T-helper 17 cell (primary cell): ENCODE measurements around the gene TP53BP2. TPM values are rescaled to one million over a fixed set of nuclear protein-coding genes. Genes with fewer than 3 reads are reported as not detected.

Experiments used
- ATAC-seq: fragments of 150-1000 bp; cut with Tn5 transposase; 2 replicates; pipeline ENCODE4 v1.10.0; 2021; ENCODE audit warnings: mild to moderate bottlenecking, moderate library complexity
- DNase-seq, 3 donors: peaks; one replicate each; pipeline versions ENCODE4 v3.0.0 to v3.0.0-alpha.2; 2020 to 2021
- H3K9me3 ChIP-seq: one replicate; pipeline ENCODE4 v1.7.0; 2013; ENCODE audit warnings: low read length, mild to moderate bottlenecking; ENCODE audit not compliant: control insufficient read depth, poor library complexity, severe bottlenecking
- H3K27ac Mint-ChIP-seq: one replicate; pipeline ENCODE4 v1.8.0; 2022; ENCODE audit warnings: mild to moderate bottlenecking, moderate library complexity, mixed read lengths
- H3K27me3 Mint-ChIP-seq: one replicate; pipeline ENCODE4 v1.8.0; 2022; ENCODE audit warnings: mixed read lengths
- H3K36me3 Mint-ChIP-seq: one replicate; pipeline ENCODE4 v1.8.0; 2022; ENCODE audit warnings: low read depth, mixed read lengths
- H3K4me1 Mint-ChIP-seq: one replicate; pipeline ENCODE4 v1.8.0; 2022; ENCODE audit warnings: mild to moderate bottlenecking, mixed read lengths
- H3K4me3 Mint-ChIP-seq: one replicate; pipeline ENCODE4 v1.8.0; 2022; ENCODE audit warnings: mild to moderate bottlenecking, moderate library complexity, mixed read lengths
- total RNA-seq, 4 donors: library from RNA in 2 of 4; stranded (reverse) in 2 of 4; gene quantifications; one replicate each; pipeline ENCODE4 v1.2.3 and lab custom pipeline; 2022 to 2026

The TP53BP2 gene
- total RNA-seq, 2 donors from 2014 or later = 97.6 to 136 TPM

GRCh38 chr1:223772771-223773160 lies 73.0 kb downstream of the TP53BP2 start:
- Mint-ChIP-seq H3K27ac (peak overlapping the region; percentile 82), H3K4me1 (peaks cover 31% of the 10 kb centered on the region), H3K27me3 (no peaks in the 10 kb centered on the region), H3K4me3 (peak overlapping the region; percentile 5), H3K36me3 (peaks cover 14% of the 10 kb centered on the region)
- H3K9me3 ChIP-seq = no peaks in the 10 kb centered on the region
- DNase-seq (no peak), ATAC-seq (no peak)

GRCh38 chr1:223771814-223772770 lies 73.7 kb downstream of the TP53BP2 start:
- no peak for ATAC-seq
- peak overlapping the region; percentile 82 for H3K27ac Mint-ChIP-seq
- peak overlapping the region; percentile 5 for H3K4me3 Mint-ChIP-seq

GRCh38 chr1:223771469-223771813 lies 74.3 kb downstream of the TP53BP2 start:
- no peak for ATAC-seq
- H3K27me3 Mint-ChIP-seq = no peaks in the 10 kb centered on the region
- H3K27ac Mint-ChIP-seq = peak overlapping the region; percentile 82
- peak overlapping the region; percentile 66 for H3K4me3 Mint-ChIP-seq
- H3K9me3 ChIP-seq = no peaks in the 10 kb centered on the region
- no peak for DNase-seq
- H3K36me3 Mint-ChIP-seq = peaks cover 10% of the 10 kb centered on the region
- peaks cover 23% of the 10 kb centered on the region for H3K4me1 Mint-ChIP-seq

More at GRCh38 chr1:223771814-223772770, 73.7 kb downstream of the TP53BP2 start:
- H3K36me3 Mint-ChIP-seq = peaks cover 12% of the 10 kb centered on the region
- peaks cover 26% of the 10 kb centered on the region for H3K4me1 Mint-ChIP-seq
- no peaks in the 10 kb centered on the region for H3K9me3 ChIP-seq
- no peak for DNase-seq
- no peaks in the 10 kb centered on the region for H3K27me3 Mint-ChIP-seq

- no peaks in the 10 kb centered on the region for H3K9me3 ChIP-seq
- ATAC-seq = no peak
- H3K4me3 Mint-ChIP-seq = no peak overlapping the region
- peak overlapping the region; percentile 82 for H3K27ac Mint-ChIP-seq
- no peak for DNase-seq
- H3K27me3 Mint-ChIP-seq = no peaks in the 10 kb centered on the region
- peaks cover 16% of the 10 kb centered on the region for H3K4me1 Mint-ChIP-seq
- H3K36me3 Mint-ChIP-seq = peaks cover 7% of the 10 kb centered on the region
Observed at GRCh38 chr1:223770621-223771315, 75.0 kb downstream of the TP53BP2 start.

GRCh38 chr1:223765719-223766340 lies 79.9 kb downstream of the TP53BP2 start:
- peaks cover 5% of the 10 kb centered on the region for H3K36me3 Mint-ChIP-seq

GRCh38 chr1:223765036-223765718 lies 80.6 kb downstream of the TP53BP2 start:
- H3K9me3 ChIP-seq = no peaks in the 10 kb centered on the region
- no peaks in the 10 kb centered on the region for H3K27me3 Mint-ChIP-seq
- ATAC-seq (peak; percentile 16), DNase-seq (no peak)
- H3K27ac Mint-ChIP-seq = peak overlapping the region; percentile 68
- no peak overlapping the region for H3K4me3 Mint-ChIP-seq
- H3K4me1 Mint-ChIP-seq = no peaks in the 10 kb centered on the region
- H3K36me3 Mint-ChIP-seq = peaks cover 5% of the 10 kb centered on the region

More at GRCh38 chr1:223765719-223766340, 79.9 kb downstream of the TP53BP2 start:
- Mint-ChIP-seq H3K4me3 (no peak overlapping the region), H3K27me3 (no peaks in the 10 kb centered on the region), H3K4me1 (no peaks in the 10 kb centered on the region), H3K27ac (peak overlapping the region; percentile 68)
- no peaks in the 10 kb centered on the region for H3K9me3 ChIP-seq
- DNase-seq = no peak
- ATAC-seq = no peak

- H3K27me3 Mint-ChIP-seq = no peaks in the 10 kb centered on the region
- no peak for ATAC-seq
- peak overlapping the region; percentile 89 for H3K27ac Mint-ChIP-seq
- H3K4me3 Mint-ChIP-seq = no peak overlapping the region
- H3K4me1 Mint-ChIP-seq = peaks cover 4% of the 10 kb centered on the region
- peaks cover 8% of the 10 kb centered on the region for H3K36me3 Mint-ChIP-seq
- no peaks in the 10 kb centered on the region for H3K9me3 ChIP-seq
- DNase-seq = no peak
Observed at GRCh38 chr1:223763881-223764280, 81.9 kb downstream of the TP53BP2 start.

GRCh38 chr1:223763251-223763650 lies 82.5 kb downstream of the TP53BP2 start:
- ATAC-seq (no peak), DNase-seq (no peak)
- H3K36me3 Mint-ChIP-seq = peaks cover 8% of the 10 kb centered on the region
- H3K27ac Mint-ChIP-seq = peak overlapping the region; percentile 89
- H3K4me1 Mint-ChIP-seq = peaks cover 4% of the 10 kb centered on the region
- no peaks in the 10 kb centered on the region for H3K27me3 Mint-ChIP-seq
- no peak overlapping the region for H3K4me3 Mint-ChIP-seq
- no peaks in the 10 kb centered on the region for H3K9me3 ChIP-seq

GRCh38 chr1:223761411-223761810 lies 84.3 kb downstream of the TP53BP2 start:
- Mint-ChIP-seq H3K36me3 (peaks cover 8% of the 10 kb centered on the region), H3K4me1 (peaks cover 4% of the 10 kb centered on the region), H3K4me3 (no peak overlapping the region), H3K27ac (peak overlapping the region; percentile 89), H3K27me3 (no peaks in the 10 kb centered on the region)
- ATAC-seq (no peak), DNase-seq (no peak)
- H3K9me3 ChIP-seq = no peaks in the 10 kb centered on the region

- Mint-ChIP-seq H3K27ac (no peak overlapping the region), H3K4me3 (no peak overlapping the region), H3K36me3 (peaks cover 8% of the 10 kb centered on the region), H3K4me1 (peaks cover 4% of the 10 kb centered on the region), H3K27me3 (no peaks in the 10 kb centered on the region)
- no peaks in the 10 kb centered on the region for H3K9me3 ChIP-seq
- ATAC-seq = no peak
- DNase-seq = no peak
Observed at GRCh38 chr1:223760833-223761232, 84.9 kb downstream of the TP53BP2 start.

GRCh38 chr1:223759273-223759672 lies 86.5 kb downstream of the TP53BP2 start:
- Mint-ChIP-seq H3K36me3 (peaks cover 10% of the 10 kb centered on the region), H3K4me1 (peaks cover 6% of the 10 kb centered on the region), H3K4me3 (no peak overlapping the region), H3K27me3 (no peaks in the 10 kb centered on the region), H3K27ac (no peak overlapping the region)
- no peaks in the 10 kb centered on the region for H3K9me3 ChIP-seq
- ATAC-seq = no peak
- no peak for DNase-seq

- H3K4me1 Mint-ChIP-seq = peaks cover 6% of the 10 kb centered on the region
- H3K36me3 Mint-ChIP-seq = peaks cover 10% of the 10 kb centered on the region
- no peak overlapping the region for H3K4me3 Mint-ChIP-seq
- H3K9me3 ChIP-seq = no peaks in the 10 kb centered on the region
- no peaks in the 10 kb centered on the region for H3K27me3 Mint-ChIP-seq
- ATAC-seq = no peak
- H3K27ac Mint-ChIP-seq = no peak overlapping the region
- DNase-seq = no peak
Observed at GRCh38 chr1:223758734-223759133, 87.0 kb downstream of the TP53BP2 start.
